GM12878 (cell line): ENCODE results near the gene ARR3. TPM values are rescaled to one million over a fixed set of nuclear protein-coding genes. Genes with fewer than 3 reads are reported as not detected.

Experiments used
- ATAC-seq: fragments of 200-7000 bp; cut with Tn5 transposase; 3 replicates; pipeline ENCODE4 v1.9.1; 2020; ENCODE audit warnings: mild to moderate bottlenecking, moderate library complexity
- BruUV-seq: library from RNA; stranded (reverse); fragments of 400-500 nt; replicated peaks from 2 replicates; lab custom pipeline; 2021; lab: Mats Ljungman, UMichigan
- CTCF ChIA-PET: fragments of 300-600 bp; sonication (Branson Sonifier 250); formaldehyde crosslinking; extraction: SDS; loops from one replicate; lab custom pipeline; 2021; ENCODE audit warnings: inconsistent platforms; lab: Yijun Ruan, JAX
- POLR2A ChIA-PET: fragments of 350-600 bp; formaldehyde crosslinking; extraction: SDS; loops from one replicate; lab custom pipeline; 2021; ENCODE audit warnings: inconsistent platforms; lab: Charles Lee
- RAD21 ChIA-PET: fragments of 300-600 bp; sonication (Branson Sonifier 250); formaldehyde crosslinking; loops from one replicate; lab custom pipeline; 2023; ENCODE audit warnings: antibody characterized with exemption; ENCODE audit not compliant: unreplicated experiment; lab: Charles Lee
- SMC1A ChIA-PET: fragments of 300-600 bp; sonication (Branson Sonifier 250); formaldehyde crosslinking; loops from one replicate; lab custom pipeline; 2023; ENCODE audit not compliant: unreplicated experiment, uncharacterized antibody; lab: Charles Lee
- DNase-seq: peaks from one replicate; pipeline ENCODE4 v3.0.0-alpha.2; 2011; ENCODE audit warnings: low read depth, low spot score
- FAIRE-seq: peaks from 3 replicates; lab custom pipeline; 2011; peaks lifted over from hg19 to GRCh38; lab: Jason Lieb, UNC
- H2AFZ ChIP-seq: 2 replicates; pipeline ENCODE4 v1.6.0; 2011; ENCODE audit warnings: low read depth, low read length, control low read depth; ENCODE audit not compliant: control insufficient read depth
- H3K27ac ChIP-seq: 2 replicates; pipeline ENCODE4 v1.5.1; 2011; ENCODE audit warnings: control low read depth; ENCODE audit not compliant: control insufficient read depth, insufficient read depth
- H3K27me3 ChIP-seq, 2 experiments: replicated peaks in 1 of 2; 2 replicates each; pipeline versions ENCODE4 v1.6.0 to v1.6.1; 2011; ENCODE audit warnings: low read length in 1 of 2; ENCODE audit not compliant: control insufficient read depth in 2 of 2, insufficient read depth in 2 of 2
- H3K36me3 ChIP-seq, 2 experiments: 2 replicates each; pipeline ENCODE4 v1.5.1; 2011; ENCODE audit warnings: low read length in 1 of 2; ENCODE audit not compliant: control insufficient read depth in 2 of 2, insufficient read depth in 2 of 2
- H3K4me1 ChIP-seq: 2 replicates; pipeline ENCODE4 v1.6.1; 2011; ENCODE audit warnings: mild to moderate bottlenecking, low read length, moderate library complexity, mixed read lengths; ENCODE audit not compliant: control insufficient read depth, insufficient read depth
- H3K4me2 ChIP-seq: 2 replicates; pipeline ENCODE4 v1.6.0; 2011; ENCODE audit warnings: control low read depth; ENCODE audit not compliant: control insufficient read depth, insufficient read depth
- H3K4me3 ChIP-seq: fragments of 200-600 bp; sonication (generic); 2 replicates; pipeline ENCODE4 v1.5.1; 2016
- H3K79me2 ChIP-seq: 2 replicates; pipeline ENCODE4 v1.6.0; 2011; ENCODE audit warnings: low read length; ENCODE audit not compliant: control insufficient read depth, insufficient read depth
- H3K9ac ChIP-seq: 2 replicates; pipeline ENCODE4 v1.8.0; 2011; ENCODE audit warnings: low read length, control low read depth, mixed read lengths; ENCODE audit not compliant: control insufficient read depth, insufficient read depth
- H3K9me3 ChIP-seq: replicated peaks from 3 replicates; pipeline ENCODE4 v1.5.1; 2011; ENCODE audit warnings: mild to moderate bottlenecking, low read length; ENCODE audit not compliant: control insufficient read depth, insufficient read depth
- H4K20me1 ChIP-seq: 2 replicates; pipeline ENCODE4 v1.6.0; 2011; ENCODE audit not compliant: control insufficient read depth, insufficient read depth
- ATF2 ChIP-seq: IDR thresholded peaks from 2 replicates; pipeline ENCODE4 v1.6.1; 2012; ENCODE audit warnings: low read length, inconsistent platforms
- EP300 ChIP-seq, 2 experiments: fragments of 150-350 bp in 1 of 2; IDR thresholded peaks; 2 replicates each; pipeline ENCODE4 v1.6.1; 2011 to 2012; ENCODE audit warnings: low read depth in 2 of 2, low read length in 2 of 2, borderline replicate concordance in 1 of 2, improper control_type of control experiment in 1 of 2, inconsistent platforms in 1 of 2; ENCODE audit not compliant: control insufficient read depth in 1 of 2
- HCFC1 ChIP-seq: fragments of 150-350 bp; IDR thresholded peaks from 2 replicates; pipeline ENCODE4 v1.6.1; 2014; ENCODE audit warnings: low read length
- MTA2 ChIP-seq: fragments of 450-650 bp; IDR thresholded peaks from 2 replicates; pipeline ENCODE4 v1.6.1; 2016; ENCODE audit warnings: low read depth, mild to moderate bottlenecking, moderate library complexity
- TCF3 ChIP-seq: IDR thresholded peaks from 2 replicates; pipeline ENCODE4 v1.6.1; 2012; ENCODE audit warnings: low read depth, mild to moderate bottlenecking, low read length, borderline replicate concordance; ENCODE audit not compliant: insufficient read depth
- WGBS: methylation state at CpG from one replicate; pipeline ENCODE4 v1.1.6; 2016; ENCODE audit warnings: low lambda C conversion rate; ENCODE audit not compliant: insufficient replicate concordance, insufficient coverage; ENCODE audit errors: missing lambda C conversion rate; 5-methylcytosine and 5-hydroxymethylcytosine counted together
- in situ Hi-C: fragments of 300-500 bp; cut with MboI; formaldehyde crosslinking; loops from 9 replicates; pipeline ENCODE4 v1.14.3; 2018; ENCODE audit warnings: mixed read lengths
- intact Hi-C: fragments of 100-400 bp; cut with micrococcal nuclease; formaldehyde crosslinking; loops from one replicate; pipeline ENCODE4 v1.14.2; 2022; ENCODE audit not compliant: unreplicated experiment
- polyA plus RNA-seq, 11 experiments: library from polyadenylated mRNA; depleted of rRNA in 4 of 11; unstranded in 6 of 11; stranded (reverse) in 5 of 11; fragments of >200 nt; fragmentation: Nextera tagmentation in 4 of 11; fragmentation: Illumina TruSeq in 1 of 11; extraction: Ambion mirVana in 4 of 11; extraction: Trizol in 1 of 11; gene quantifications; 1 replicate in 1 of 11; 2 replicates in 10 of 11; pipeline versions ENCODE4 v1.2.1 to v1.2.3, GENCODE V29; 2011 to 2016; ENCODE audit warnings: inconsistent platforms in 2 of 11, missing spikeins in 2 of 11, low read depth in 1 of 11
- total RNA-seq, 4 experiments: library from RNA; depleted of rRNA in 3 of 4; stranded (reverse); fragments of >200 nt in 3 of 4; fragmentation: Illumina TruSeq in 1 of 4; extraction: Trizol in 1 of 4; gene quantifications; 2 replicates each; pipeline versions ENCODE4 v1.2.1 to v1.2.3, GENCODE V29; 2013 to 2021
- TF ChIP-seq, protein P1 (sequence below): IDR thresholded peaks from 2 replicates; pipeline ENCODE4 v1.6.1; 2012; ENCODE audit warnings: low read depth, low read length, improper control_type of control experiment
- TF ChIP-seq, protein P2 (sequence below): IDR thresholded peaks from 2 replicates; pipeline ENCODE4 v1.6.1; 2012; ENCODE audit warnings: improper control_type of control experiment, low read depth, low read length; ENCODE audit not compliant: insufficient replicate concordance

The ARR3 gene
- total and polyA plus RNA-seq, 10 of the 15 experiments (the other 5 are each of a cell fraction or from before 2014, with no cell fraction given), result not detected

GRCh38 chrX:70281951-70282350, 13.8 kb downstream of the ARR3 start, which contains the start of gene RAB41:
RAB41 (plus strand) TSS chrX:70282172; CDS start chrX:70282218, 46 bp downstream.
- SMC1A ChIA-PET, result no interaction called here
- BruUV-seq, result no TSS peak
- Histone ChIP-seq H2AFZ (no peak within 1 kb of the TSS), H4K20me1 (no peaks in the 10 kb centered on the region)
- TF ChIP-seq TCF3, result no peak
- TF ChIP-seq EP300 (IDR thresholded peaks at IDR 0.05; ENCODE audit: borderline replicate concordance in 1 of 2, control insufficient read depth in 1 of 2, low read depth in 2 of 2, low read length in 2 of 2), result no peak
- no peak for TF ChIP-seq HCFC1
- no peak for TF ChIP-seq ATF2
- TF ChIP-seq, protein P1, sequence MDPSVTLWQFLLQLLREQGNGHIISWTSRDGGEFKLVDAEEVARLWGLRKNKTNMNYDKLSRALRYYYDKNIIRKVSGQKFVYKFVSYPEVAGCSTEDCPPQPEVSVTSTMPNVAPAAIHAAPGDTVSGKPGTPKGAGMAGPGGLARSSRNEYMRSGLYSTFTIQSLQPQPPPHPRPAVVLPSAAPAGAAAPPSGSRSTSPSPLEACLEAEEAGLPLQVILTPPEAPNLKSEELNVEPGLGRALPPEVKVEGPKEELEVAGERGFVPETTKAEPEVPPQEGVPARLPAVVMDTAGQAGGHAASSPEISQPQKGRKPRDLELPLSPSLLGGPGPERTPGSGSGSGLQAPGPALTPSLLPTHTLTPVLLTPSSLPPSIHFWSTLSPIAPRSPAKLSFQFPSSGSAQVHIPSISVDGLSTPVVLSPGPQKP, result no peak
- no peak for TF ChIP-seq MTA2
- TF ChIP-seq, protein P2, sequence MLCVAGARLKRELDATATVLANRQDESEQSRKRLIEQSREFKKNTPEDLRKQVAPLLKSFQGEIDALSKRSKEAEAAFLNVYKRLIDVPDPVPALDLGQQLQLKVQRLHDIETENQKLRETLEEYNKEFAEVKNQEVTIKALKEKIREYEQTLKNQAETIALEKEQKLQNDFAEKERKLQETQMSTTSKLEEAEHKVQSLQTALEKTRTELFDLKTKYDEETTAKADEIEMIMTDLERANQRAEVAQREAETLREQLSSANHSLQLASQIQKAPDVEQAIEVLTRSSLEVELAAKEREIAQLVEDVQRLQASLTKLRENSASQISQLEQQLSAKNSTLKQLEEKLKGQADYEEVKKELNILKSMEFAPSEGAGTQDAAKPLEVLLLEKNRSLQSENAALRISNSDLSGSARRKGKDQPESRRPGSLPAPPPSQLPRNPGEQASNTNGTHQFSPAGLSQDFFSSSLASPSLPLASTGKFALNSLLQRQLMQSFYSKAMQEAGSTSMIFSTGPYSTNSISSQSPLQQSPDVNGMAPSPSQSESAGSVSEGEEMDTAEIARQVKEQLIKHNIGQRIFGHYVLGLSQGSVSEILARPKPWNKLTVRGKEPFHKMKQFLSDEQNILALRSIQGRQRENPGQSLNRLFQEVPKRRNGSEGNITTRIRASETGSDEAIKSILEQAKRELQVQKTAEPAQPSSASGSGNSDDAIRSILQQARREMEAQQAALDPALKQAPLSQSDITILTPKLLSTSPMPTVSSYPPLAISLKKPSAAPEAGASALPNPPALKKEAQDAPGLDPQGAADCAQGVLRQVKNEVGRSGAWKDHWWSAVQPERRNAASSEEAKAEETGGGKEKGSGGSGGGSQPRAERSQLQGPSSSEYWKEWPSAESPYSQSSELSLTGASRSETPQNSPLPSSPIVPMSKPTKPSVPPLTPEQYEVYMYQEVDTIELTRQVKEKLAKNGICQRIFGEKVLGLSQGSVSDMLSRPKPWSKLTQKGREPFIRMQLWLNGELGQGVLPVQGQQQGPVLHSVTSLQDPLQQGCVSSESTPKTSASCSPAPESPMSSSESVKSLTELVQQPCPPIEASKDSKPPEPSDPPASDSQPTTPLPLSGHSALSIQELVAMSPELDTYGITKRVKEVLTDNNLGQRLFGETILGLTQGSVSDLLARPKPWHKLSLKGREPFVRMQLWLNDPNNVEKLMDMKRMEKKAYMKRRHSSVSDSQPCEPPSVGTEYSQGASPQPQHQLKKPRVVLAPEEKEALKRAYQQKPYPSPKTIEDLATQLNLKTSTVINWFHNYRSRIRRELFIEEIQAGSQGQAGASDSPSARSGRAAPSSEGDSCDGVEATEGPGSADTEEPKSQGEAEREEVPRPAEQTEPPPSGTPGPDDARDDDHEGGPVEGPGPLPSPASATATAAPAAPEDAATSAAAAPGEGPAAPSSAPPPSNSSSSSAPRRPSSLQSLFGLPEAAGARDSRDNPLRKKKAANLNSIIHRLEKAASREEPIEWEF, result no peak
- TF ChIP-seq, all 136 proteins: peak for 0
- in situ Hi-C loops (no loop called here), intact Hi-C loops (no loop called here)
- Histone ChIP-seq H3K27me3 (no peaks in the 10 kb centered on the region), H3K36me3 (no peaks in the 10 kb centered on the region), H3K4me3 (no peak within 1 kb of the TSS), H3K27ac (no peak within 1 kb of the TSS), H3K79me2 (no peaks in the 10 kb centered on the region), H3K9me3 (no peaks in the 10 kb centered on the region), H3K9ac (no peak within 1 kb of the TSS), H3K4me2 (no peak within 1 kb of the TSS), H3K4me1 (no peaks in the 10 kb centered on the region)
- no peak for DNase-seq
- ChIA-PET RAD21 (no interaction called here), CTCF (no interaction called here), POLR2A (no interaction called here)
- FAIRE-seq, result no peak
- 79% methylated on average over 18 of the region's 21 CpGs for WGBS
- no peak for ATAC-seq
